Small intestine (tissue), 16 donors: ENCODE measurements around the gene CTNNBIP1. TPM values are rescaled to one million over a fixed set of nuclear protein-coding genes. Genes with fewer than 3 reads are reported as not detected.

ENCODE experiments used
- DNase-seq, 2 donors: peaks; one replicate each; pipeline versions ENCODE4 v3.0.0 to v3.0.0-alpha.2; 2013
- FAIRE-seq: peaks from 2 replicates; lab custom pipeline; 2012; peaks lifted over from hg19 to GRCh38; lab: Jason Lieb, UNC
- H3K27ac ChIP-seq, 3 donors: one replicate each; pipeline ENCODE4 v1.5.1; 2013; ENCODE audit warnings: low read length in 2 of 3, mild to moderate bottlenecking in 2 of 3, control low read depth in 1 of 3, inconsistent platforms in 1 of 3, low read depth in 1 of 3, moderate library complexity in 1 of 3
- H3K27me3 ChIP-seq, 3 donors: one replicate each; pipeline ENCODE4 v1.6.1; 2013; ENCODE audit warnings: low read length in 3 of 3, inconsistent platforms in 1 of 3; ENCODE audit not compliant: control insufficient read depth in 3 of 3, insufficient read depth in 3 of 3
- H3K36me3 ChIP-seq, 3 donors: one replicate each; pipeline ENCODE4 v1.6.1; 2013; ENCODE audit warnings: low read length in 3 of 3, inconsistent platforms in 1 of 3, low read depth in 1 of 3, mild to moderate bottlenecking in 1 of 3, moderate library complexity in 1 of 3; ENCODE audit not compliant: control insufficient read depth in 3 of 3, insufficient read depth in 2 of 3
- H3K4me1 ChIP-seq, 3 donors: one replicate each; pipeline ENCODE4 v1.6.1; 2013; ENCODE audit warnings: low read length in 2 of 3, inconsistent platforms in 1 of 3, low read depth in 1 of 3, mild to moderate bottlenecking in 1 of 3, moderate library complexity in 1 of 3; ENCODE audit not compliant: control insufficient read depth in 3 of 3, insufficient read depth in 2 of 3
- H3K4me3 ChIP-seq, 3 donors: one replicate each; pipeline ENCODE4 v1.5.1; 2013; ENCODE audit warnings: low read length in 3 of 3, control low read depth in 1 of 3, inconsistent platforms in 1 of 3, low read depth in 1 of 3, mild to moderate bottlenecking in 1 of 3, moderate library complexity in 1 of 3
- H3K9me3 ChIP-seq, 2 donors: one replicate each; pipeline ENCODE4 v1.6.1; 2013; ENCODE audit warnings: low read depth in 1 of 2, low read length in 1 of 2; ENCODE audit not compliant: control insufficient read depth in 2 of 2, insufficient read depth in 1 of 2
- WGBS, 3 donors: extraction: QIAGEN DNeasy Blood & Tissue Kit; methylation state at CpG; one replicate each; pipeline ENCODE4 v1.1.7; 2013; 5-methylcytosine and 5-hydroxymethylcytosine counted together
- long read RNA-seq, 10 donors: transcript quantifications; one replicate each; lab custom pipeline, GENCODE V29; 2026
- polyA plus RNA-seq, 4 donors: library from polyadenylated mRNA; stranded (reverse) in 3 of 4; unstranded in 1 of 4; fragments of 200-250 nt in 3 of 4; fragments of 120-200 nt in 1 of 4; gene quantifications; one replicate each; pipeline versions ENCODE4 v1.2.1 to v1.2.3, GENCODE V29; 2013
- donor health status: healthy with polysubstance abuse.
- donor health status: control.
- donor health status: control.
- donor health status: Bipolar disorder and iron deficiency.
- donor health status: healthy.

The CTNNBIP1 gene
- polyA plus RNA-seq = 10 to 100 TPM; 19.5 to 24.8 (median 22.1) TPM
- long read RNA-seq, donor 1 = 0 reads
- long read RNA-seq, donor 2, partial matches to known transcripts = 0 of 2 reads
- long read RNA-seq, donor 2, other reads (novel, unspliced or antisense) = 0 of 2 reads
- long read RNA-seq, donor 3, transcript CTNNBIP1-204 (5 exons, 1,206 nt) = major isoform, 7 of 8 reads
- long read RNA-seq, donor 3, partial matches to known transcripts = 0 of 8 reads
- long read RNA-seq, donor 3, other reads (novel, unspliced or antisense) = 0 of 8 reads
- long read RNA-seq, donor 4, partial matches to known transcripts = 0 of 1 reads
- long read RNA-seq, donor 4, other reads (novel, unspliced or antisense) = 0 of 1 reads
- long read RNA-seq, donor 5, partial matches to known transcripts = 0 of 1 reads
- long read RNA-seq, donor 5, other reads (novel, unspliced or antisense) = 0 of 1 reads
- long read RNA-seq, donor 6, transcript CTNNBIP1-204 (5 exons, 1,206 nt) = major isoform, 5 of 5 reads
- long read RNA-seq, donor 6, partial matches to known transcripts = 0 of 5 reads
- long read RNA-seq, donor 6, other reads (novel, unspliced or antisense) = 0 of 5 reads
- long read RNA-seq, donor 7 = 0 reads
- long read RNA-seq, donor 8, transcript CTNNBIP1-204 (5 exons, 1,206 nt) = major isoform, 5 of 5 reads
- long read RNA-seq, donor 8, partial matches to known transcripts = 0 of 5 reads
- long read RNA-seq, donor 8, other reads (novel, unspliced or antisense) = 0 of 5 reads
- long read RNA-seq, donor 9, partial matches to known transcripts = 0 of 2 reads
- long read RNA-seq, donor 9, other reads (novel, unspliced or antisense) = 0 of 2 reads
- long read RNA-seq, donor 10, transcript CTNNBIP1-204 (5 exons, 1,206 nt) = major isoform, 16 of 24 reads
- long read RNA-seq, donor 10, transcript CTNNBIP1-203 (6 exons, 3,000 nt) = minor isoform, 8 of 24 reads
- long read RNA-seq, donor 10, partial matches to known transcripts = 0 of 24 reads
- long read RNA-seq, donor 10, other reads (novel, unspliced or antisense) = 0 of 24 reads

DNA sequence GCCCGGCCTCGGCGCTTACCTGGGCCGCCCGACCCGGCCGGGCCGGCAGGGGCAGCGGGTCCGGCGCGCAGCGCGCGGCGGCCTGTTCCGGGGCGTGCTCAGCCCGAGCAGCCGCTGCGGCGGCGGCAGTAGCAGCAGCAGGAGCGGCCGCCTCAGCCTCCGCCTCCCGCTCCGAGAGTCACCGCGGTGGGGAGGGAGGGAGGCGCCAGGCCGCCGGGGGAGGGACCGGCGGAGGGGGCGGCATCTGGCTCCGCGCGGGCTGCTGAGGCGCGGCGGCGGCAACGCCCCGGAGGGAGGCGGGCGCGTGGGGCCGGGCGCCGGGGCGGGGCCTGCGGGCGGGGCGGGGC is at the start of gene CTNNBIP1:
TSS of gene CTNNBIP1 (minus strand) at position 194 of the 347 bp plus-strand sequence. CDS start 38,205 bp downstream, outside the sequence.
- Histone ChIP-seq H3K9me3 (no peaks in the 10 kb centered on the region), H3K4me3 (peak within 1 kb of the TSS; percentile 79 to 90 (median 87)), H3K27me3 (no peaks in the 10 kb centered on the region), H3K27ac (peak within 1 kb of the TSS; percentile 92 to 99 (median 96)), H3K4me1 (peaks cover 3 to 26% (median 9%) of the 10 kb centered on the region in 3 donors), H3K36me3 (no peaks in the 10 kb centered on the region)
- no peak for FAIRE-seq
- 1 to 5% (median 4%) methylated on average over 4 to 54 of the region's 55 CpGs for WGBS, 3 donors
- DNase-seq = no peak

- Histone ChIP-seq H3K36me3 (peaks cover 0 to 5% (median 0%) of the 10 kb centered on the region in 3 donors), H3K27me3 (no peaks in the 10 kb centered on the region), H3K4me1 (no peaks in the 10 kb centered on the region), H3K27ac (no peak overlapping the region), H3K9me3 (no peaks in the 10 kb centered on the region), H3K4me3 (no peak overlapping the region)
- WGBS, 3 donors = 88 to 92% (median 91%) methylated on average over 8 of the region's 8 CpGs
- FAIRE-seq (no peak), DNase-seq (no peak)
Measured at GRCh38 chr1:9957726-9958125, 47.7 kb upstream of the CTNNBIP1 start.

DNA sequence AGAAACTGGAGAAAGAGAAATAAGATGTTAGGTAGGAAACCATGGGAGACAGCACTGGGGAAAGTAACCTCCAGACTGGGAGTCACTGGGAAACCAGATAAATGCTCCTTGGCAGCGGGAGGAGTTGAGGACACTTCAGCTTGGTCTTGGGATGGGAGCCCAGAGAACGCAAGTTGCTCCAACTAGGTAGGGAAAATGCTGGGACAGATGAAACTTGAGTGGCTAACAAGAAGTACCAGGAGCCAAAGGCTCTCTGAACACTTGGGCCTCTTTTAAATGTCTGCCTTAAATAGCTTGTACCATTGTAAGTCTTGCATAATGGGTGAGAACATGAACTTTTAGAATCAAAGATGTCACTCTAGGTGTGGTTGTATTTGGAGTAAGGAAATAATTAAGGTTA is 36.2 kb upstream of the CTNNBIP1 start:
- no peaks in the 10 kb centered on the region for H3K27me3 ChIP-seq
- peaks cover 0 to 6% (median 3%) of the 10 kb centered on the region in 3 donors for H3K4me1 ChIP-seq
- WGBS, 3 donors = 94 to 100% (median 98%) methylated on average over 2 of the region's 2 CpGs
- DNase-seq (no peak), FAIRE-seq (no peak)
- no peak overlapping the region for H3K27ac ChIP-seq
- H3K36me3 ChIP-seq = peaks cover 0 to 18% (median 4%) of the 10 kb centered on the region in 3 donors
- H3K4me3 ChIP-seq = no peak overlapping the region
- H3K9me3 ChIP-seq = no peaks in the 10 kb centered on the region

GRCh38 chr1:9942939-9943788 is 33.1 kb upstream of the CTNNBIP1 start, which contains the start of the genes LZIC and NMNAT1:
TSS of gene LZIC (minus strand) at chr1:9943391. CDS start at chr1:9936619, 6,772 bp downstream.
TSS of gene NMNAT1 (plus strand) at chr1:9943475. CDS start at chr1:9972074, 28,599 bp downstream.
- peak within 1 kb of the TSS; percentile 58 to 90 (median 70) for H3K4me3 ChIP-seq
- peaks cover 0 to 31% (median 5%) of the 10 kb centered on the region in 3 donors for H3K36me3 ChIP-seq
- FAIRE-seq (no peak), DNase-seq (peak; percentile 95 to 96)
- H3K27ac ChIP-seq = peak within 1 kb of the TSS; percentile 88 to 99 (median 91)
- no peaks in the 10 kb centered on the region for H3K9me3 ChIP-seq
- no peaks in the 10 kb centered on the region for H3K27me3 ChIP-seq
- WGBS, 3 donors = 0% methylated on average over 53 of the region's 53 CpGs
- H3K4me1 ChIP-seq = peaks cover 0 to 6% (median 0%) of the 10 kb centered on the region in 3 donors

DNA sequence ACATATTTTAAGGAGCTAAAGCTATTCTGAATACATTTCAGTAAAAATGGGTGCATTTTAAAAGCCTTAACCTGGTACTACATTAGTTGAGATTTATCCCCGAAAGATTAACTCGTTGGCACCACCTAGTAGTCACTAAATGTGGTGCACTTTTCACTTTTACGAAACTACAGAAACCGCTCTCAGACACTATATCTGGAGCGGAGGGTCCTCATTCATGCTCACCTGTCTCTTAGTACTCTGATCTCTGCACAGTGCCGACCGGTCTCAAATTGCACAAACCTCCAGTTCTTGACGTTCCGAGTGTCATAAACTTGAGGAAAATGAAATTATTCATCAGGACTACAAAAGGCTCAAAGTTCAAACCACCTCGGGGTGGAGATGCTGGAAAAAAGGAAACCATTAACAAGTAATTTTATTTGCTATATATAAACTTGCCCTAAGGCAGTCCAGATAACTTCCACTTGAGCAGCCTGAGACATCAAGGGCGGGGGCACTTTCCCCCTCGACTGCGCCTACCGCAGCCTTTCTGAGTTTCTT is 32.4 kb upstream of the CTNNBIP1 start:
- no peaks in the 10 kb centered on the region for H3K9me3 ChIP-seq
- no peak for FAIRE-seq
- WGBS, 3 donors = 0 to 1% (median 0%) methylated on average over 14 of the region's 14 CpGs
- H3K27me3 ChIP-seq = no peaks in the 10 kb centered on the region
- H3K4me3 ChIP-seq = peak overlapping the region; percentile 58 to 90 (median 70)
- H3K27ac ChIP-seq = peak overlapping the region; percentile 88 to 99 (median 91)
- H3K4me1 ChIP-seq = peaks cover 0 to 6% (median 0%) of the 10 kb centered on the region in 3 donors
- peaks cover 0 to 33% (median 4%) of the 10 kb centered on the region in 3 donors for H3K36me3 ChIP-seq
- DNase-seq = peak; percentile 73 to 88

DNA sequence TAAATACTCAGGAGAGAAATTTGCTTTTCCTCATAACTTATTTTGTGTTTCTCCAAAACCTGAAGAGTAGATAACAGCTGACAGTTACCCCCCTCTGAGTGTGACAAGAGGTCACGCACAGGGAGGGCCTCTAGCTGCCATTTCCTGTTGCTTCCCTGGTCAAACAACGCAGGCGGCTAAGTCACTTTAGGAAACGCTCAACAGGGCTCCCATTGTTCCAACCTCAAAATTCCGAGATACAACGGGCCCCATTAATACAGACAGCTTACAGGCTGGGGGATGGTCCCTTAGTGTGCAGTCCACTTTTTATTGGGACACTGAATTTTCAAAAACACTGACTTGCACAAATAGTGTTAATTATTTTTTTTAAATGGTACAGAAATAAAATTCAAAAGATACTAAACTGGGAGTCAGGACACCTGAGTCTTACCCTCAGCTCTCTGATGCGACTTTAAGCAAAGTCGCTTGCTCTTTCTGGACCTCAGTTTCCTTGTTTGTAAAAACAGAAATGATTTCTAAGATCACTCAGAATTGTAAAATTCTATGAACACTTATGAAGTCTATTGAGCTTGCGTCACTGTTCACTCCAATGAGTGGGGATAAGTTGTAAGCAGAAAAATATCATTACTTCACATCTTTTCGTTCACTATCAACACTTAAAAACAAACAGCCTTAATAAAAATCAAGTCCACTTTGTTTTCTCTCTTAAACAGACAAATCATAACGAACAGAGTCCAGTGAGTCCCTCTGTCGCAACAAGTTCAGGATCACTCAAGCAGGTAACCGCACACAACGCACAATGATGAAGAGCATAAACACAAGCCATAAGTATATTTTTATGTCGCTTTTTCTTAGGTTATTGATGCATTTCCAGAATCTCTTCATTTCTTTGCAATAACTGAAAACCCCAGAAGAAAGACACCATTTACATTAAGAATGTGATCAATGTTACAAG is 19.6 kb upstream of the CTNNBIP1 start:
- FAIRE-seq (no peak), DNase-seq (no peak)
- H3K4me1 ChIP-seq = no peaks in the 10 kb centered on the region
- H3K9me3 ChIP-seq = no peaks in the 10 kb centered on the region
- no peak overlapping the region for H3K4me3 ChIP-seq
- no peak overlapping the region for H3K27ac ChIP-seq
- peaks cover 4 to 45% (median 15%) of the 10 kb centered on the region in 3 donors for H3K36me3 ChIP-seq
- H3K27me3 ChIP-seq = no peaks in the 10 kb centered on the region
- WGBS, 3 donors = 81 to 91% (median 89%) methylated on average over 15 of the region's 15 CpGs

DNA sequence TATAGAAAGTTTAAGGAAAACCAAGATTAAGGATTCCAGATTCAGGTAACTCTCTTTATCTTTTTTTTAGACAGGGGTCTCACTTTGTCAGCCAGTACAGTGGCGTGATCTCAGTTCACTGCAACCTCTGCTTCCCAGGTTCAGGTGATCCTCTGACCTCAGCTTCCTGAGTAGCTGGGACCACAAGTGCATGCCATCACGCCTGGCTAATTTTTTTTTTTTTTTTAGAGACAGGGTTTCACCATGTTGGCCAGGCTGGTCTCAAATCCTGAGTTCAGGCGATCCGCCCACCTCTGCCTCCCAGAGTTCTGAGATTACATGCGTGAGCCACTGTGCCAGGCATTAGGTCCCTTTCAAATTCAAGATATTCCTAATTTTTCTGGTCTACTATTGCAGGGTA is 17.2 kb upstream of the CTNNBIP1 start:
- no peaks in the 10 kb centered on the region for H3K27me3 ChIP-seq
- 86 to 94% (median 86%) methylated on average over 5 of the region's 5 CpGs for WGBS, 3 donors
- FAIRE-seq (no peak), DNase-seq (no peak)
- H3K27ac ChIP-seq = no peak overlapping the region
- H3K4me1 ChIP-seq = peaks cover 0 to 3% (median 0%) of the 10 kb centered on the region in 3 donors
- H3K36me3 ChIP-seq = peaks cover 4 to 34% (median 14%) of the 10 kb centered on the region in 3 donors
- no peak overlapping the region for H3K4me3 ChIP-seq
- H3K9me3 ChIP-seq = no peaks in the 10 kb centered on the region
